Measurements from ENCODE around the gene MCAM. TPM values are rescaled to one million over a fixed set of nuclear protein-coding genes. Genes with fewer than 3 reads are reported as not detected.

The MCAM gene
- total and polyA plus RNA-seq, 2 donors (not counting 3 experiments of a cell fraction or from before 2014, with no cell fraction given) = 1,027 to 2,543 TPM

DNA sequence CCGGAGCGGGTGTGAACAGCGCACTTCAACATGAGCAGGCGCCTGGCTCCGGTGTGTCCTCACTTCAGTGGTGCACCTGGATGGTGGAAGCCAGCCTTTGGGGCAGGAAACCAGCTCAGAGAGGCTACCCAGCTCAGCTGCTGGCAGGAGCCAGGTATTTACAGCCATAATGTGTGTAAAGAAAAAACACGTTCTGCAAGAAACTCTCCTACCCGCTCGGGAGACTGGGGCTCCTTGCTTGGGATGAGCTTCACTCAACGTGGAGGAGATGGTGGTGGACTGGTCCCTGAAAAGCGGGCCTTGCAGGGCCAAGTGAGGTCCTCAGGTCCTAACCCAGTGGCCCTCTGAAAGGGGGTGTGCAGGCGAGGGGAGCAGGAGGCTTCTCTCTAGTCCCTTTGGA lies 7.5 kb downstream of the MCAM start:
- dilution Hi-C loops (cut with MboI; ENCODE audit: extremely low pct_ligation_motif_present, low sequenced_read_pairs) (no loop called here), intact Hi-C loops (cut with micrococcal nuclease) (no loop called here)
- TF ChIP-seq FOS (IDR thresholded peaks at IDR 0.05; ENCODE audit: borderline replicate concordance, insufficient read depth, low read length) = no peak
- TF ChIP-seq GATA2 (IDR thresholded peaks at IDR 0.05; ENCODE audit: insufficient read depth, insufficient read length, low read depth, low read length) = no peak
- TF ChIP-seq JUN (IDR thresholded peaks at IDR 0.05; ENCODE audit: borderline replicate concordance, insufficient read depth, insufficient read length, low read depth) = no peak
- TF ChIP-seq, protein P1, sequence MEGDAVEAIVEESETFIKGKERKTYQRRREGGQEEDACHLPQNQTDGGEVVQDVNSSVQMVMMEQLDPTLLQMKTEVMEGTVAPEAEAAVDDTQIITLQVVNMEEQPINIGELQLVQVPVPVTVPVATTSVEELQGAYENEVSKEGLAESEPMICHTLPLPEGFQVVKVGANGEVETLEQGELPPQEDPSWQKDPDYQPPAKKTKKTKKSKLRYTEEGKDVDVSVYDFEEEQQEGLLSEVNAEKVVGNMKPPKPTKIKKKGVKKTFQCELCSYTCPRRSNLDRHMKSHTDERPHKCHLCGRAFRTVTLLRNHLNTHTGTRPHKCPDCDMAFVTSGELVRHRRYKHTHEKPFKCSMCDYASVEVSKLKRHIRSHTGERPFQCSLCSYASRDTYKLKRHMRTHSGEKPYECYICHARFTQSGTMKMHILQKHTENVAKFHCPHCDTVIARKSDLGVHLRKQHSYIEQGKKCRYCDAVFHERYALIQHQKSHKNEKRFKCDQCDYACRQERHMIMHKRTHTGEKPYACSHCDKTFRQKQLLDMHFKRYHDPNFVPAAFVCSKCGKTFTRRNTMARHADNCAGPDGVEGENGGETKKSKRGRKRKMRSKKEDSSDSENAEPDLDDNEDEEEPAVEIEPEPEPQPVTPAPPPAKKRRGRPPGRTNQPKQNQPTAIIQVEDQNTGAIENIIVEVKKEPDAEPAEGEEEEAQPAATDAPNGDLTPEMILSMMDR (IDR thresholded peaks at IDR 0.05; ENCODE audit: extremely low read depth in 1 of 2, insufficient read depth in 1 of 2, low read depth in 1 of 2, low read length in 2 of 2) = no peak
- TF ChIP-seq, protein P2, sequence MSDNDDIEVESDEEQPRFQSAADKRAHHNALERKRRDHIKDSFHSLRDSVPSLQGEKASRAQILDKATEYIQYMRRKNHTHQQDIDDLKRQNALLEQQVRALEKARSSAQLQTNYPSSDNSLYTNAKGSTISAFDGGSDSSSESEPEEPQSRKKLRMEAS (IDR thresholded peaks at IDR 0.05; ENCODE audit: insufficient read depth, insufficient read length) = no peak
- no peak for TF ChIP-seq POLR2AphosphoS5 (IDR thresholded peaks at IDR 0.05; ENCODE audit: insufficient read depth, low read depth, low read length)
- TF ChIP-seq POLR2A (IDR thresholded peaks at IDR 0.05; ENCODE audit: low read depth, low read length) = no peak
- no peak for TF ChIP-seq MYC (IDR thresholded peaks at IDR 0.05; ENCODE audit: low read depth, low read length)
- TF ChIP-seq EZH2 (IDR thresholded peaks at IDR 0.05; ENCODE audit: borderline replicate concordance, low read depth, low read length, severe bottlenecking) = no peak
- DNase-seq (ENCODE audit: low read depth, low spot score) = no peak
- Histone ChIP-seq H3K79me2 (ENCODE audit: control insufficient read depth, insufficient read depth, low read length) (peaks cover 33% of the 10 kb centered on the region), H3K27me3 (ENCODE audit: control insufficient read depth in 2 of 2, insufficient read depth in 2 of 2, low read length in 2 of 2) (no peaks in the 10 kb centered on the region), H3K36me3 (ENCODE audit: control insufficient read depth in 2 of 2, extremely low read depth in 1 of 2, insufficient read depth in 2 of 2, low read length in 2 of 2) (peaks cover 21 to 52% of the 10 kb centered on the region in 2 experiments), H3K9me3 (replicated peaks; ENCODE audit: control insufficient read depth, insufficient read depth, low read length) (no peaks in the 10 kb centered on the region), H3K4me2 (ENCODE audit: insufficient read depth, low read length) (no peak overlapping the region), H3K4me3 (replicated peaks in 1 of 3; ENCODE audit: insufficient read depth in 1 of 3, low read depth in 1 of 3, low read length in 3 of 3) (no peak overlapping the region), H3K27ac (ENCODE audit: insufficient read depth, low read depth, low read length) (no peak overlapping the region), H3K4me1 (ENCODE audit: control insufficient read depth, extremely low read depth, insufficient read depth, low read length) (peaks cover 10% of the 10 kb centered on the region), H3K9me1 (replicated peaks; ENCODE audit: control insufficient read depth, extremely low read depth, insufficient read depth, low read length) (no peaks in the 10 kb centered on the region), H2AFZ (ENCODE audit: low read depth, low read length) (no peak overlapping the region), H4K20me1 (replicated peaks; ENCODE audit: control insufficient read depth, extremely low read depth, insufficient read depth, low read length) (no peaks in the 10 kb centered on the region), H3K9ac (replicated peaks; ENCODE audit: extremely low read depth, insufficient read depth, low read length) (no peak overlapping the region)
- CTCF ChIA-PET = interaction anchor here (1.4 to 9.7 kb wide), 5 partner anchors 8 to 242 kb away, joined by 3 to 136 read pairs (median 5); partner anchors contain the start of genes C1QTNF5, MCAM and VPS11
- POLR2A ChIA-PET = interaction anchor here (0.6 to 5.5 kb wide), 4 partner anchors 10 to 165 kb away, joined by 3 to 17 read pairs (median 4); no protein-coding TSS in a partner anchor
- no TSS peak for BruUV-seq (replicated peaks)
- no peak for FAIRE-seq

All from endothelial cell of umbilical vein (primary cell).